Endothelial cell of umbilical vein (primary cell): Measurements from ENCODE around the gene KCNJ12. TPM values are rescaled to one million over a fixed set of nuclear protein-coding genes. Genes with fewer than 3 reads are reported as not detected.
"Not testable (repeated sequence)": the region's sequence is repeated elsewhere in the genome, so short reads cannot be mapped to it uniquely, and the experiment has no call there.

Source experiments
- BruUV-seq: library from RNA; stranded (reverse); fragments of 400-500 nt; replicated peaks from 2 replicates; lab custom pipeline; 2021; lab: Mats Ljungman, UMichigan
- CTCF ChIA-PET: fragments of 300-600, 350-600 bp; sonication (Branson Sonifier 250); formaldehyde crosslinking; loops from one replicate; lab custom pipeline; 2021; ENCODE audit warnings: antibody characterized with exemption, inconsistent platforms; lab: Charles Lee
- POLR2A ChIA-PET: fragments of 300-600, 350-600 bp; sonication (Branson Sonifier 250); formaldehyde crosslinking; loops from one replicate; lab custom pipeline; 2021; ENCODE audit warnings: antibody characterized with exemption, inconsistent platforms; lab: Charles Lee
- DNase-seq: peaks from one replicate; pipeline ENCODE4 v3.0.0-alpha.2; 2011; ENCODE audit warnings: low read depth, low spot score
- FAIRE-seq: peaks from 2 replicates; lab custom pipeline; 2011; peaks lifted over from hg19 to GRCh38; lab: Jason Lieb, UNC
- H2AFZ ChIP-seq: 2 replicates; pipeline ENCODE4 v1.6.0; 2012; ENCODE audit warnings: low read depth, low read length, control low read depth, inconsistent platforms
- H3K27ac ChIP-seq: 2 replicates; pipeline ENCODE4 v1.5.1; 2011; ENCODE audit warnings: low read depth, mild to moderate bottlenecking, control low read depth, low read length, moderate library complexity; ENCODE audit not compliant: insufficient read depth
- H3K27me3 ChIP-seq, 2 experiments: 2 replicates each; pipeline versions ENCODE4 v1.6.0 to v1.6.1; 2011; ENCODE audit warnings: low read length in 2 of 2, mixed read lengths in 1 of 2; ENCODE audit not compliant: control insufficient read depth in 2 of 2, insufficient read depth in 2 of 2
- H3K36me3 ChIP-seq, 2 experiments: 2 replicates in 1 of 2; 3 replicates in 1 of 2; pipeline ENCODE4 v1.5.1; 2011; ENCODE audit warnings: low read length in 2 of 2, mild to moderate bottlenecking in 1 of 2, moderate library complexity in 1 of 2; ENCODE audit not compliant: control insufficient read depth in 2 of 2, insufficient read depth in 2 of 2; ENCODE audit errors: extremely low read depth in 1 of 2
- H3K4me1 ChIP-seq: 3 replicates; pipeline ENCODE4 v1.5.1; 2011; ENCODE audit warnings: mild to moderate bottlenecking, low read length; ENCODE audit not compliant: control insufficient read depth, insufficient read depth; ENCODE audit errors: extremely low read depth
- H3K4me2 ChIP-seq: 2 replicates; pipeline ENCODE4 v1.6.1; 2011; ENCODE audit warnings: low read length, control low read depth, mixed read lengths; ENCODE audit not compliant: insufficient read depth
- H3K4me3 ChIP-seq, 3 experiments: fragments of 200-600 bp in 1 of 3; sonication (generic), shearing (Covaris generic) in 1 of 3; replicated peaks in 1 of 3; 2 replicates each; pipeline ENCODE4 v1.5.1; 2011 to 2016; ENCODE audit warnings: control low read depth in 3 of 3, low read length in 3 of 3, mild to moderate bottlenecking in 2 of 3, inconsistent platforms in 1 of 3, low read depth in 1 of 3, moderate library complexity in 1 of 3; ENCODE audit not compliant: insufficient read depth in 1 of 3
- H3K79me2 ChIP-seq: 2 replicates; pipeline ENCODE4 v1.6.0; 2012; ENCODE audit warnings: low read length, inconsistent platforms; ENCODE audit not compliant: control insufficient read depth, insufficient read depth
- H3K9ac ChIP-seq: replicated peaks from 2 replicates; pipeline ENCODE3; 2011; ENCODE audit warnings: low read length, control low read depth; ENCODE audit not compliant: insufficient read depth; ENCODE audit errors: extremely low read depth
- H3K9me1 ChIP-seq: replicated peaks from 3 replicates; pipeline ENCODE4 v1.6.0; 2011; ENCODE audit warnings: mild to moderate bottlenecking, low read length; ENCODE audit not compliant: control insufficient read depth, insufficient read depth; ENCODE audit errors: extremely low read depth
- H3K9me3 ChIP-seq: replicated peaks from 2 replicates; pipeline ENCODE4 v1.5.1; 2012; ENCODE audit warnings: low read length, inconsistent platforms; ENCODE audit not compliant: control insufficient read depth, insufficient read depth
- H4K20me1 ChIP-seq: replicated peaks from 2 replicates; pipeline ENCODE3; 2011; ENCODE audit warnings: mild to moderate bottlenecking, low read length; ENCODE audit not compliant: control insufficient read depth, insufficient read depth; ENCODE audit errors: extremely low read depth
- EZH2 ChIP-seq: IDR thresholded peaks from 2 replicates; pipeline ENCODE4 v1.6.1; 2012; ENCODE audit warnings: borderline replicate concordance, low read depth, mild to moderate bottlenecking, moderate library complexity, low read length, inconsistent platforms; ENCODE audit not compliant: severe bottlenecking
- FOS ChIP-seq: IDR thresholded peaks from 2 replicates; pipeline ENCODE4 v1.6.1; 2011; ENCODE audit warnings: mild to moderate bottlenecking, low read length, moderate library complexity, borderline replicate concordance; ENCODE audit not compliant: insufficient read depth
- GATA2 ChIP-seq: IDR thresholded peaks from 2 replicates; pipeline ENCODE4 v1.7.0; 2011; ENCODE audit warnings: low read depth, mild to moderate bottlenecking, moderate library complexity, mixed read lengths, low read length; ENCODE audit not compliant: insufficient read length, insufficient read depth
- JUN ChIP-seq: IDR thresholded peaks from 2 replicates; pipeline ENCODE4 v1.6.1; 2011; ENCODE audit warnings: borderline replicate concordance, low read depth; ENCODE audit not compliant: insufficient read length, insufficient read depth
- MYC ChIP-seq: IDR thresholded peaks from one replicate; pipeline ENCODE4 v1.6.1; 2011; ENCODE audit warnings: mild to moderate bottlenecking, low read depth, low read length
- POLR2A ChIP-seq: IDR thresholded peaks from 2 replicates; pipeline ENCODE4 v1.6.1; 2012; ENCODE audit warnings: low read depth, mild to moderate bottlenecking, control low read depth, low read length
- POLR2AphosphoS5 ChIP-seq: IDR thresholded peaks from 2 replicates; pipeline ENCODE4 v1.6.1; 2012; ENCODE audit warnings: low read depth, mild to moderate bottlenecking, control low read depth, low read length, moderate library complexity; ENCODE audit not compliant: insufficient read depth
- dilution Hi-C: fragments of 300-500 bp; cut with MboI; formaldehyde crosslinking; loops from one replicate; pipeline ENCODE4 v1.15.0; 2019; ENCODE audit warnings: low sequenced_read_pairs; ENCODE audit not compliant: extremely low pct_ligation_motif_present
- intact Hi-C: fragments of 100-400 bp; cut with micrococcal nuclease; formaldehyde crosslinking; loops from one replicate; pipeline ENCODE4 v1.10.0; 2022
- polyA plus RNA-seq, 4 experiments: library from polyadenylated mRNA; depleted of rRNA in 3 of 4; stranded (reverse) in 3 of 4; unstranded in 1 of 4; fragments of >200 nt; gene quantifications; 2 replicates each; pipeline versions ENCODE4 v1.2.1 to v1.2.3, GENCODE V29; 2011 to 2012; ENCODE audit warnings: missing spikeins in 1 of 4
- total RNA-seq: library from RNA; stranded (reverse); gene quantifications from 2 replicates; pipeline ENCODE4 v1.2.3, GENCODE V29; 2021
- TF ChIP-seq, protein P1 (sequence below): IDR thresholded peaks from 2 replicates; pipeline ENCODE4 v1.6.1; 2011; ENCODE audit not compliant: insufficient read depth, insufficient read length
- TF ChIP-seq, protein P2 (sequence below), 2 donors: IDR thresholded peaks; 1 replicate in 1 of 2; 2 replicates in 1 of 2; pipeline ENCODE4 v1.5.1; 2011; ENCODE audit warnings: low read length in 2 of 2, mild to moderate bottlenecking in 2 of 2, moderate library complexity in 2 of 2, control low read depth in 1 of 2, inconsistent platforms in 1 of 2, low read depth in 1 of 2; ENCODE audit not compliant: insufficient read depth in 1 of 2; ENCODE audit errors: extremely low read depth in 1 of 2

Gene KCNJ12
- total and polyA plus RNA-seq, 2 donors (not counting 3 experiments of a cell fraction or from before 2014, with no cell fraction given) = 0.19 to 0.44 TPM

DNA sequence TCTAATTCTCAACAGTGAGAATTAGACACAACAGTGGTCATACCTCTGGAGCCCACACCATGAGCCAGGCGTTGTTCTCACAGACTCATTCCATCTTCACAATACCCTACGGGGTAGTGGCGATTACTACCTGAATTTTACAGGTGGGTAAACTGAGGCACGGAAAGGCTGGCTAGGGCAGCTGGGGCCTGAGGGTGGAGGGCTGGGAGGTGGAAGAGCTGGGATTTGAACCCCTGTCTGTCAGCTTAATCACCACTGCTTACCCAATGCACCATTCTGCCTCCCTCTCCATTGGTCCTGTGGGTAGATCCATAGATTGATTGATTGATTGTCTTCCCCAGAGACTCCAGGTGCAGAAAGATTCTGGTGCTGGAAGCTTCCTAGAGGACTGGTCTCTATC, 31.4 kb upstream of the KCNJ12 start:
- H2AFZ ChIP-seq, DNase-seq, H3K79me2 ChIP-seq, H4K20me1 ChIP-seq, H3K9me1 ChIP-seq, H3K9ac ChIP-seq, BruUV-seq, H3K9me3 ChIP-seq, POLR2A ChIA-PET, H3K4me1 ChIP-seq, dilution Hi-C loops, H3K36me3 ChIP-seq, H3K4me2 ChIP-seq, CTCF ChIA-PET, FAIRE-seq, H3K4me3 ChIP-seq, intact Hi-C loops, H3K27me3 ChIP-seq, H3K27ac ChIP-seq: not testable (repeated sequence)

DNA sequence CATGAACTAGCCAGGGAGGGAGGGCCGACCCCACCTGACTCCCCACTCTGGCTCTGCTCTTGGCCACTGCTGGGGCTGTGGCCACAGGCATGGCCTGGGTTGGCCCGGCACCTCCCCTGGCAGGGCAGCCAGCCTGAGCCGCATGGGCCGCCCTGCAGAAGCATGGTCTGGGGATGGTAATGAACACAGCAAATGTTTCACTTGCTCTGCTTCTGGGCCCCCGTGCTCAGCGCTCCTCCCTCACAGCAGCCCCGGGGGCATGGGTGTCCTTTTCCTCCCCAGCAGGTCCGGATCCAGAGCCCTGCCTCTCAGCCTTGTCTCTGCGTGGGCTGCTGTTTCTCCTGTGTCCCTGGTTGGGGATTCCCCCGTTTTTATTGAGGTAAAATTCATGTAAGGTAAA, 30.9 kb upstream of the KCNJ12 start:
- H3K36me3 ChIP-seq = no peaks in the 10 kb centered on the region
- DNase-seq = no peak
- H3K9ac ChIP-seq = no peak overlapping the region
- no peaks in the 10 kb centered on the region for H3K79me2 ChIP-seq
- no peak overlapping the region for H3K4me3 ChIP-seq
- no peaks in the 10 kb centered on the region for H3K4me1 ChIP-seq
- ChIA-PET CTCF (no interaction called here), POLR2A (no interaction called here)
- TF ChIP-seq EZH2 (no peak), JUN (no peak), FOS (no peak), POLR2A (no peak), GATA2 (no peak), MYC (no peak), POLR2AphosphoS5 (no peak)
- TF ChIP-seq, protein P1, sequence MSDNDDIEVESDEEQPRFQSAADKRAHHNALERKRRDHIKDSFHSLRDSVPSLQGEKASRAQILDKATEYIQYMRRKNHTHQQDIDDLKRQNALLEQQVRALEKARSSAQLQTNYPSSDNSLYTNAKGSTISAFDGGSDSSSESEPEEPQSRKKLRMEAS = no peak
- TF ChIP-seq, protein P2, sequence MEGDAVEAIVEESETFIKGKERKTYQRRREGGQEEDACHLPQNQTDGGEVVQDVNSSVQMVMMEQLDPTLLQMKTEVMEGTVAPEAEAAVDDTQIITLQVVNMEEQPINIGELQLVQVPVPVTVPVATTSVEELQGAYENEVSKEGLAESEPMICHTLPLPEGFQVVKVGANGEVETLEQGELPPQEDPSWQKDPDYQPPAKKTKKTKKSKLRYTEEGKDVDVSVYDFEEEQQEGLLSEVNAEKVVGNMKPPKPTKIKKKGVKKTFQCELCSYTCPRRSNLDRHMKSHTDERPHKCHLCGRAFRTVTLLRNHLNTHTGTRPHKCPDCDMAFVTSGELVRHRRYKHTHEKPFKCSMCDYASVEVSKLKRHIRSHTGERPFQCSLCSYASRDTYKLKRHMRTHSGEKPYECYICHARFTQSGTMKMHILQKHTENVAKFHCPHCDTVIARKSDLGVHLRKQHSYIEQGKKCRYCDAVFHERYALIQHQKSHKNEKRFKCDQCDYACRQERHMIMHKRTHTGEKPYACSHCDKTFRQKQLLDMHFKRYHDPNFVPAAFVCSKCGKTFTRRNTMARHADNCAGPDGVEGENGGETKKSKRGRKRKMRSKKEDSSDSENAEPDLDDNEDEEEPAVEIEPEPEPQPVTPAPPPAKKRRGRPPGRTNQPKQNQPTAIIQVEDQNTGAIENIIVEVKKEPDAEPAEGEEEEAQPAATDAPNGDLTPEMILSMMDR (IDR thresholded peaks at IDR 0.05; ENCODE audit: extremely low read depth in 1 of 2, insufficient read depth in 1 of 2, low read depth in 1 of 2, low read length in 2 of 2) = no peak
- dilution Hi-C loops (no loop called here), intact Hi-C loops (no loop called here)
- H4K20me1 ChIP-seq = no peaks in the 10 kb centered on the region
- no peak overlapping the region for H3K4me2 ChIP-seq
- H3K9me1 ChIP-seq = no peaks in the 10 kb centered on the region
- no peak overlapping the region for H2AFZ ChIP-seq
- no peak overlapping the region for H3K27ac ChIP-seq
- H3K9me3 ChIP-seq = no peaks in the 10 kb centered on the region
- BruUV-seq = no TSS peak
- no peaks in the 10 kb centered on the region for H3K27me3 ChIP-seq
- no peak for FAIRE-seq

DNA sequence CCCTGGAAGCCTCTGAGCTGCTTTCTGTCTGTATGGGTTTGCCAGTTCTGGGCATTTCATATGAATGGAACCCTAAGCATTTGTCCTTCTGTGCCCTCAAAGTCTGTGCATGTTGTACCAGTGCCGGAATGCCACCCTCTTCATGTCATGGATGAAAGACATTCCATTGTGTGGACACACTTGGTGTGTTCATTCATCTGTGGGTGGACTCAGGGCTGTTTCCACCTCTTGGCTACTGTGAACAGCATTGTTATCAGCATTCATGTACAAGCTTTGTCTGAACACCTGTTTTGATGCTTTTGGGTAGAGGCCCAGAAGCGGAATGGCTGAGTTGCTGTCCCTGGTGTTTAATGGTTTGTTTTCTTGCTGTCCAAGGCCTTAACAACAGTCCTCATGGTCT, 30.1 kb upstream of the KCNJ12 start:
- BruUV-seq, H3K36me3 ChIP-seq, H3K4me1 ChIP-seq, H3K27me3 ChIP-seq, H3K9me3 ChIP-seq, H3K4me3 ChIP-seq, H2AFZ ChIP-seq, DNase-seq, H3K4me2 ChIP-seq, dilution Hi-C loops, H3K9ac ChIP-seq, H3K27ac ChIP-seq, intact Hi-C loops, POLR2A ChIA-PET, H3K9me1 ChIP-seq, CTCF ChIA-PET, H3K79me2 ChIP-seq, H4K20me1 ChIP-seq: not testable (repeated sequence)
- FAIRE-seq = peak; percentile 15
